ENCODE measurements around the gene IGHMBP2. TPM values are rescaled to one million over a fixed set of nuclear protein-coding genes. Genes with fewer than 3 reads are reported as not detected.

IGHMBP2 gene
- total and polyA plus RNA-seq, 2 of the 8 experiments (the other 6 are each of a cell fraction or from before 2014, with no cell fraction given) = 8.4 to 17.6 TPM

DNA sequence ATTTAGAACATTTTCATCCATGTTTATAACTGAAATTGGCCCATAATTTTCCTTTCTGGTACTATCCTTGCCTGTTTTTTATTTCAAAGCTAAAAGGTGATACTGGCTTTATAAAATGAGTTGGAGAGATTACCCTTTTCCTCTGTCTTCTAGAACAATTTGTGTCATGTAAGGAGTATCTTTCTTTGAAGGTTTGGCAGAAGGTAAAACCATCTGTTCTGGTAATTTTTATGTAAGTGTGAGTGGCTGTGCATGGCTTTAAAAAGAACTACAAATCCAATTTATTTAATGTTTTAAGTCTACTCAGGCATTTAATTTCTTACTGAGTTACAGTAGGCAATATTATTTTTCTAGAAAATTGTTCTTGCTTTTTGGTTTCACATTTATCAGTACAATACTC is 84.8 kb downstream of the IGHMBP2 start (continued):
- TF ChIP-seq, protein P1, sequence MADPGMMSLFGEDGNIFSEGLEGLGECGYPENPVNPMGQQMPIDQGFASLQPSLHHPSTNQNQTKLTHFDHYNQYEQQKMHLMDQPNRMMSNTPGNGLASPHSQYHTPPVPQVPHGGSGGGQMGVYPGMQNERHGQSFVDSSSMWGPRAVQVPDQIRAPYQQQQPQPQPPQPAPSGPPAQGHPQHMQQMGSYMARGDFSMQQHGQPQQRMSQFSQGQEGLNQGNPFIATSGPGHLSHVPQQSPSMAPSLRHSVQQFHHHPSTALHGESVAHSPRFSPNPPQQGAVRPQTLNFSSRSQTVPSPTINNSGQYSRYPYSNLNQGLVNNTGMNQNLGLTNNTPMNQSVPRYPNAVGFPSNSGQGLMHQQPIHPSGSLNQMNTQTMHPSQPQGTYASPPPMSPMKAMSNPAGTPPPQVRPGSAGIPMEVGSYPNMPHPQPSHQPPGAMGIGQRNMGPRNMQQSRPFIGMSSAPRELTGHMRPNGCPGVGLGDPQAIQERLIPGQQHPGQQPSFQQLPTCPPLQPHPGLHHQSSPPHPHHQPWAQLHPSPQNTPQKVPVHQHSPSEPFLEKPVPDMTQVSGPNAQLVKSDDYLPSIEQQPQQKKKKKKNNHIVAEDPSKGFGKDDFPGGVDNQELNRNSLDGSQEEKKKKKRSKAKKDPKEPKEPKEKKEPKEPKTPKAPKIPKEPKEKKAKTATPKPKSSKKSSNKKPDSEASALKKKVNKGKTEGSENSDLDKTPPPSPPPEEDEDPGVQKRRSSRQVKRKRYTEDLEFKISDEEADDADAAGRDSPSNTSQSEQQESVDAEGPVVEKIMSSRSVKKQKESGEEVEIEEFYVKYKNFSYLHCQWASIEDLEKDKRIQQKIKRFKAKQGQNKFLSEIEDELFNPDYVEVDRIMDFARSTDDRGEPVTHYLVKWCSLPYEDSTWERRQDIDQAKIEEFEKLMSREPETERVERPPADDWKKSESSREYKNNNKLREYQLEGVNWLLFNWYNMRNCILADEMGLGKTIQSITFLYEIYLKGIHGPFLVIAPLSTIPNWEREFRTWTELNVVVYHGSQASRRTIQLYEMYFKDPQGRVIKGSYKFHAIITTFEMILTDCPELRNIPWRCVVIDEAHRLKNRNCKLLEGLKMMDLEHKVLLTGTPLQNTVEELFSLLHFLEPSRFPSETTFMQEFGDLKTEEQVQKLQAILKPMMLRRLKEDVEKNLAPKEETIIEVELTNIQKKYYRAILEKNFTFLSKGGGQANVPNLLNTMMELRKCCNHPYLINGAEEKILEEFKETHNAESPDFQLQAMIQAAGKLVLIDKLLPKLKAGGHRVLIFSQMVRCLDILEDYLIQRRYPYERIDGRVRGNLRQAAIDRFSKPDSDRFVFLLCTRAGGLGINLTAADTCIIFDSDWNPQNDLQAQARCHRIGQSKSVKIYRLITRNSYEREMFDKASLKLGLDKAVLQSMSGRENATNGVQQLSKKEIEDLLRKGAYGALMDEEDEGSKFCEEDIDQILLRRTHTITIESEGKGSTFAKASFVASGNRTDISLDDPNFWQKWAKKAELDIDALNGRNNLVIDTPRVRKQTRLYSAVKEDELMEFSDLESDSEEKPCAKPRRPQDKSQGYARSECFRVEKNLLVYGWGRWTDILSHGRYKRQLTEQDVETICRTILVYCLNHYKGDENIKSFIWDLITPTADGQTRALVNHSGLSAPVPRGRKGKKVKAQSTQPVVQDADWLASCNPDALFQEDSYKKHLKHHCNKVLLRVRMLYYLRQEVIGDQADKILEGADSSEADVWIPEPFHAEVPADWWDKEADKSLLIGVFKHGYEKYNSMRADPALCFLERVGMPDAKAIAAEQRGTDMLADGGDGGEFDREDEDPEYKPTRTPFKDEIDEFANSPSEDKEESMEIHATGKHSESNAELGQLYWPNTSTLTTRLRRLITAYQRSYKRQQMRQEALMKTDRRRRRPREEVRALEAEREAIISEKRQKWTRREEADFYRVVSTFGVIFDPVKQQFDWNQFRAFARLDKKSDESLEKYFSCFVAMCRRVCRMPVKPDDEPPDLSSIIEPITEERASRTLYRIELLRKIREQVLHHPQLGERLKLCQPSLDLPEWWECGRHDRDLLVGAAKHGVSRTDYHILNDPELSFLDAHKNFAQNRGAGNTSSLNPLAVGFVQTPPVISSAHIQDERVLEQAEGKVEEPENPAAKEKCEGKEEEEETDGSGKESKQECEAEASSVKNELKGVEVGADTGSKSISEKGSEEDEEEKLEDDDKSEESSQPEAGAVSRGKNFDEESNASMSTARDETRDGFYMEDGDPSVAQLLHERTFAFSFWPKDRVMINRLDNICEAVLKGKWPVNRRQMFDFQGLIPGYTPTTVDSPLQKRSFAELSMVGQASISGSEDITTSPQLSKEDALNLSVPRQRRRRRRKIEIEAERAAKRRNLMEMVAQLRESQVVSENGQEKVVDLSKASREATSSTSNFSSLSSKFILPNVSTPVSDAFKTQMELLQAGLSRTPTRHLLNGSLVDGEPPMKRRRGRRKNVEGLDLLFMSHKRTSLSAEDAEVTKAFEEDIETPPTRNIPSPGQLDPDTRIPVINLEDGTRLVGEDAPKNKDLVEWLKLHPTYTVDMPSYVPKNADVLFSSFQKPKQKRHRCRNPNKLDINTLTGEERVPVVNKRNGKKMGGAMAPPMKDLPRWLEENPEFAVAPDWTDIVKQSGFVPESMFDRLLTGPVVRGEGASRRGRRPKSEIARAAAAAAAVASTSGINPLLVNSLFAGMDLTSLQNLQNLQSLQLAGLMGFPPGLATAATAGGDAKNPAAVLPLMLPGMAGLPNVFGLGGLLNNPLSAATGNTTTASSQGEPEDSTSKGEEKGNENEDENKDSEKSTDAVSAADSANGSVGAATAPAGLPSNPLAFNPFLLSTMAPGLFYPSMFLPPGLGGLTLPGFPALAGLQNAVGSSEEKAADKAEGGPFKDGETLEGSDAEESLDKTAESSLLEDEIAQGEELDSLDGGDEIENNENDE (IDR thresholded peaks at IDR 0.05; ENCODE audit: insufficient replicate concordance, low read length) = no peak
- TF ChIP-seq MAX (IDR thresholded peaks at IDR 0.05) (no peak), CBX5 (IDR thresholded peaks at IDR 0.05; ENCODE audit: low read depth, low read length) (no peak), BCL11A (IDR thresholded peaks at IDR 0.05; ENCODE audit: low read depth in 2 of 2, low read length in 2 of 2) (no peak), KDM5A (IDR thresholded peaks at IDR 0.05; ENCODE audit: low read length) (no peak), EZH2 (IDR thresholded peaks at IDR 0.05; ENCODE audit: low read depth, low read length, severe bottlenecking) (no peak), HDAC2 (IDR thresholded peaks at IDR 0.05; ENCODE audit: borderline replicate concordance in 1 of 2, low read depth in 2 of 2, low read length in 2 of 2) (no peak), TAF1 (IDR thresholded peaks at IDR 0.05; ENCODE audit: low read depth, low read length) (no peak), RBBP5 (IDR thresholded peaks at IDR 0.05; ENCODE audit: borderline replicate concordance, low read depth, low read length) (no peak), CHD1 (IDR thresholded peaks at IDR 0.05; ENCODE audit: low read depth, low read length) (no peak), EP300 (IDR thresholded peaks at IDR 0.05; ENCODE audit: borderline replicate concordance in 1 of 2, low read depth in 2 of 2, low read length in 2 of 2) (no peak)

Data from H1 (cell line).